Measurements from ENCODE around the gene UBE2C.

UBE2C gene

GRCh38 chr20:45779011-45779915 is 33.2 kb upstream of the UBE2C start:
- no peak for DNase-seq
- H4K8ac ChIP-seq (ENCODE audit: low read depth, low read length), result no peak overlapping the region
- H3K4me3 ChIP-seq (ENCODE audit: low read length), result no peak overlapping the region
- no peak overlapping the region for H3K56ac ChIP-seq (ENCODE audit: low read length)
- no peak overlapping the region for H4K5ac ChIP-seq (ENCODE audit: low read length)
- no peak overlapping the region for H3K9ac ChIP-seq (ENCODE audit: low read length)
- no peak overlapping the region for H2BK15ac ChIP-seq (replicated peaks; ENCODE audit: low read depth)
- no peak overlapping the region for H2BK120ac ChIP-seq (ENCODE audit: low read depth, low read length)
- WGBS (ENCODE audit: extremely low coverage, insufficient coverage, low lambda C conversion rate), result no CpG with 5 or more reads among the region's 8 CpGs
- H3K4me1 ChIP-seq (ENCODE audit: control insufficient read depth, low read depth, low read length), result no peaks in the 10 kb centered on the region
- no peak overlapping the region for H3K27ac ChIP-seq (ENCODE audit: low read depth, low read length)
- H3K4me2 ChIP-seq (ENCODE audit: low read length), result no peak overlapping the region
- H2AK5ac ChIP-seq (ENCODE audit: low read length), result no peak overlapping the region
- no peaks in the 10 kb centered on the region for H3K36me3 ChIP-seq (ENCODE audit: control insufficient read depth, insufficient read depth, low read length)
- no peak overlapping the region for H3K18ac ChIP-seq (ENCODE audit: low read length)
- H3K23ac ChIP-seq (ENCODE audit: low read length), result no peak overlapping the region
- H3K79me1 ChIP-seq (ENCODE audit: low read length), result no peaks in the 10 kb centered on the region
- no peak overlapping the region for H3K4ac ChIP-seq (ENCODE audit: low read depth, low read length)
- no peaks in the 10 kb centered on the region for H3K79me2 ChIP-seq (ENCODE audit: control insufficient read depth, insufficient read depth, low read length)
- H3K27me3 ChIP-seq (ENCODE audit: insufficient read depth, low read length, poor library complexity), result no peaks in the 10 kb centered on the region
- H2BK5ac ChIP-seq (ENCODE audit: low read length), result no peak overlapping the region

- no peak overlapping the region for H3K4ac ChIP-seq (ENCODE audit: low read depth, low read length)
- H2AK5ac ChIP-seq (ENCODE audit: low read length), result no peak overlapping the region
- no peak overlapping the region for H3K23ac ChIP-seq (ENCODE audit: low read length)
- no peak overlapping the region for H3K4me3 ChIP-seq (ENCODE audit: low read length)
- no peaks in the 10 kb centered on the region for H3K36me3 ChIP-seq (ENCODE audit: control insufficient read depth, insufficient read depth, low read length)
- no peaks in the 10 kb centered on the region for H3K4me1 ChIP-seq (ENCODE audit: control insufficient read depth, low read depth, low read length)
- no peak overlapping the region for H3K56ac ChIP-seq (ENCODE audit: low read length)
- H2BK15ac ChIP-seq (replicated peaks; ENCODE audit: low read depth), result no peak overlapping the region
- H3K27ac ChIP-seq (ENCODE audit: low read depth, low read length), result no peak overlapping the region
- no peak overlapping the region for H3K4me2 ChIP-seq (ENCODE audit: low read length)
- H2BK120ac ChIP-seq (ENCODE audit: low read depth, low read length), result no peak overlapping the region
- H2BK5ac ChIP-seq (ENCODE audit: low read length), result no peak overlapping the region
- H3K18ac ChIP-seq (ENCODE audit: low read length), result no peak overlapping the region
- H4K8ac ChIP-seq (ENCODE audit: low read depth, low read length), result no peak overlapping the region
- no peak overlapping the region for H4K5ac ChIP-seq (ENCODE audit: low read length)
- H3K27me3 ChIP-seq (ENCODE audit: insufficient read depth, low read length, poor library complexity), result no peaks in the 10 kb centered on the region
- WGBS (ENCODE audit: extremely low coverage, insufficient coverage, low lambda C conversion rate), result no CpG with 5 or more reads among the region's 4 CpGs
- no peaks in the 10 kb centered on the region for H3K79me1 ChIP-seq (ENCODE audit: low read length)
- H3K9ac ChIP-seq (ENCODE audit: low read length), result no peak overlapping the region
- H3K79me2 ChIP-seq (ENCODE audit: control insufficient read depth, insufficient read depth, low read length), result no peaks in the 10 kb centered on the region
- DNase-seq, result no peak
These were observed 32.3 kb upstream of the UBE2C start for GRCh38 chr20:45780159-45780558.

- Histone ChIP-seq H4K5ac (ENCODE audit: low read length) (no peak overlapping the region), H2BK120ac (ENCODE audit: low read depth, low read length) (no peak overlapping the region), H3K36me3 (ENCODE audit: control insufficient read depth, insufficient read depth, low read length) (no peaks in the 10 kb centered on the region), H3K4me2 (ENCODE audit: low read length) (no peak overlapping the region), H3K4ac (ENCODE audit: low read depth, low read length) (no peak overlapping the region), H3K18ac (ENCODE audit: low read length) (no peak overlapping the region), H3K27me3 (ENCODE audit: insufficient read depth, low read length, poor library complexity) (no peaks in the 10 kb centered on the region), H3K9ac (ENCODE audit: low read length) (no peak overlapping the region), H3K27ac (ENCODE audit: low read depth, low read length) (no peak overlapping the region), H2AK5ac (ENCODE audit: low read length) (no peak overlapping the region), H3K56ac (ENCODE audit: low read length) (no peak overlapping the region), H3K4me3 (ENCODE audit: low read length) (no peak overlapping the region), H3K4me1 (ENCODE audit: control insufficient read depth, low read depth, low read length) (no peaks in the 10 kb centered on the region), H3K79me1 (ENCODE audit: low read length) (no peaks in the 10 kb centered on the region), H3K23ac (ENCODE audit: low read length) (no peak overlapping the region), H2BK5ac (ENCODE audit: low read length) (no peak overlapping the region), H4K8ac (ENCODE audit: low read depth, low read length) (no peak overlapping the region), H2BK15ac (replicated peaks; ENCODE audit: low read depth) (no peak overlapping the region), H3K79me2 (ENCODE audit: control insufficient read depth, insufficient read depth, low read length) (no peaks in the 10 kb centered on the region)
- no CpG with 5 or more reads among the region's 4 CpGs for WGBS (ENCODE audit: extremely low coverage, insufficient coverage, low lambda C conversion rate)
- no peak for DNase-seq
These were observed 31.0 kb upstream of the UBE2C start for GRCh38 chr20:45781391-45781931.

- DNase-seq, result no peak
- Histone ChIP-seq H3K36me3 (ENCODE audit: control insufficient read depth, insufficient read depth, low read length) (no peaks in the 10 kb centered on the region), H2BK120ac (ENCODE audit: low read depth, low read length) (no peak overlapping the region), H3K56ac (ENCODE audit: low read length) (no peak overlapping the region), H3K27ac (ENCODE audit: low read depth, low read length) (no peak overlapping the region), H3K4me3 (ENCODE audit: low read length) (no peak overlapping the region), H2AK5ac (ENCODE audit: low read length) (no peak overlapping the region), H3K9ac (ENCODE audit: low read length) (no peak overlapping the region), H3K4ac (ENCODE audit: low read depth, low read length) (no peak overlapping the region), H3K79me1 (ENCODE audit: low read length) (no peaks in the 10 kb centered on the region), H2BK15ac (replicated peaks; ENCODE audit: low read depth) (no peak overlapping the region), H4K8ac (ENCODE audit: low read depth, low read length) (no peak overlapping the region), H3K79me2 (ENCODE audit: control insufficient read depth, insufficient read depth, low read length) (no peaks in the 10 kb centered on the region), H3K4me2 (ENCODE audit: low read length) (no peak overlapping the region), H2BK5ac (ENCODE audit: low read length) (no peak overlapping the region), H3K4me1 (ENCODE audit: control insufficient read depth, low read depth, low read length) (no peaks in the 10 kb centered on the region), H3K27me3 (ENCODE audit: insufficient read depth, low read length, poor library complexity) (no peaks in the 10 kb centered on the region), H4K5ac (ENCODE audit: low read length) (no peak overlapping the region), H3K23ac (ENCODE audit: low read length) (no peak overlapping the region), H3K18ac (ENCODE audit: low read length) (no peak overlapping the region)
- no CpG with 5 or more reads among the region's 4 CpGs for WGBS (ENCODE audit: extremely low coverage, insufficient coverage, low lambda C conversion rate)
These were observed 29.6 kb upstream of the UBE2C start for GRCh38 chr20:45782890-45783289.

- H3K18ac ChIP-seq (ENCODE audit: low read length), result no peak overlapping the region
- H3K79me1 ChIP-seq (ENCODE audit: low read length), result no peaks in the 10 kb centered on the region
- DNase-seq, result no peak
- no peaks in the 10 kb centered on the region for H3K27me3 ChIP-seq (ENCODE audit: insufficient read depth, low read length, poor library complexity)
- no peak overlapping the region for H3K56ac ChIP-seq (ENCODE audit: low read length)
- no peak overlapping the region for H3K4me2 ChIP-seq (ENCODE audit: low read length)
- H4K8ac ChIP-seq (ENCODE audit: low read depth, low read length), result no peak overlapping the region
- no peaks in the 10 kb centered on the region for H3K79me2 ChIP-seq (ENCODE audit: control insufficient read depth, insufficient read depth, low read length)
- H3K9ac ChIP-seq (ENCODE audit: low read length), result no peak overlapping the region
- no peak overlapping the region for H3K4me3 ChIP-seq (ENCODE audit: low read length)
- H2BK15ac ChIP-seq (replicated peaks; ENCODE audit: low read depth), result no peak overlapping the region
- no peak overlapping the region for H4K5ac ChIP-seq (ENCODE audit: low read length)
- H2BK120ac ChIP-seq (ENCODE audit: low read depth, low read length), result no peak overlapping the region
- H3K4me1 ChIP-seq (ENCODE audit: control insufficient read depth, low read depth, low read length), result no peaks in the 10 kb centered on the region
- no peak overlapping the region for H3K23ac ChIP-seq (ENCODE audit: low read length)
- no peak overlapping the region for H3K27ac ChIP-seq (ENCODE audit: low read depth, low read length)
- no peak overlapping the region for H2BK5ac ChIP-seq (ENCODE audit: low read length)
- WGBS (ENCODE audit: extremely low coverage, insufficient coverage, low lambda C conversion rate), result no CpG with 5 or more reads among the region's 6 CpGs
- no peaks in the 10 kb centered on the region for H3K36me3 ChIP-seq (ENCODE audit: control insufficient read depth, insufficient read depth, low read length)
- no peak overlapping the region for H2AK5ac ChIP-seq (ENCODE audit: low read length)
- H3K4ac ChIP-seq (ENCODE audit: low read depth, low read length), result no peak overlapping the region
These were observed 28.7 kb upstream of the UBE2C start for GRCh38 chr20:45783656-45784294.
